Testis (tissue), 2 donors: ENCODE measurements around the gene GBE1.

Experiments
- POLR2A ChIP-seq: fragments of 450-650 bp; IDR thresholded peaks from one replicate; pipeline ENCODE4 v1.6.1; 2017; ENCODE audit warnings: antibody characterized with exemption, mild to moderate bottlenecking, moderate library complexity
- TF ChIP-seq, protein P1 (sequence below), 3 experiments: fragments of 450-650 bp in 2 of 3; fragments of 200-600 bp in 1 of 3; sonication (generic) in 1 of 3; IDR thresholded peaks; one replicate each; pipeline ENCODE4 v1.5.1; 2016 to 2019; ENCODE audit warnings: antibody characterized with exemption in 3 of 3, mild to moderate bottlenecking in 2 of 3, moderate library complexity in 1 of 3

DNA sequence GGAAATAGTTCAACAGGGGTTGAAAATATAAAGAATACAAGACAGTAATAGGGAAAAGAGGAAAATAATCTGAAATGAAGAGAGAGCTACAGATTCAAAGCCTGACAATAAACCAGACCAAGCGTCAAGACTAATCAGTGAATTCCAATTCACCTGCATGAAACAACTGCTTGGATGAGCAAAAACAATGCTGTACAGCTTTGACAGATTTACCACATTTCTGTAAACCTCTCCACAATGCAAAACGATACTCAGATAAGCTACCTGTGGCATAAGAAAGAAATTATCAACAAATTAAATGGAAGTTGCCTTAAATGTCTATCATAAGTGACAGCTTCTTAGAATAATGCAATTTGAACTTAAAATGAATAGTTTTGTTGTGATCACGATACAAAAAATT, 65.4 kb downstream of the GBE1 start:
- TF ChIP-seq, protein P1, sequence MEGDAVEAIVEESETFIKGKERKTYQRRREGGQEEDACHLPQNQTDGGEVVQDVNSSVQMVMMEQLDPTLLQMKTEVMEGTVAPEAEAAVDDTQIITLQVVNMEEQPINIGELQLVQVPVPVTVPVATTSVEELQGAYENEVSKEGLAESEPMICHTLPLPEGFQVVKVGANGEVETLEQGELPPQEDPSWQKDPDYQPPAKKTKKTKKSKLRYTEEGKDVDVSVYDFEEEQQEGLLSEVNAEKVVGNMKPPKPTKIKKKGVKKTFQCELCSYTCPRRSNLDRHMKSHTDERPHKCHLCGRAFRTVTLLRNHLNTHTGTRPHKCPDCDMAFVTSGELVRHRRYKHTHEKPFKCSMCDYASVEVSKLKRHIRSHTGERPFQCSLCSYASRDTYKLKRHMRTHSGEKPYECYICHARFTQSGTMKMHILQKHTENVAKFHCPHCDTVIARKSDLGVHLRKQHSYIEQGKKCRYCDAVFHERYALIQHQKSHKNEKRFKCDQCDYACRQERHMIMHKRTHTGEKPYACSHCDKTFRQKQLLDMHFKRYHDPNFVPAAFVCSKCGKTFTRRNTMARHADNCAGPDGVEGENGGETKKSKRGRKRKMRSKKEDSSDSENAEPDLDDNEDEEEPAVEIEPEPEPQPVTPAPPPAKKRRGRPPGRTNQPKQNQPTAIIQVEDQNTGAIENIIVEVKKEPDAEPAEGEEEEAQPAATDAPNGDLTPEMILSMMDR (IDR thresholded peaks at IDR 0.05): no peak
- TF ChIP-seq POLR2A: no peak
